CD4-positive, alpha-beta T cell treated with Interleukin-10 for 1 hour (primary cell): Measurements from ENCODE around the gene IGFBP5.

Source experiments
- DNase-seq: peaks from one replicate; pipeline ENCODE4 v3.0.0-alpha.2; 2020

The IGFBP5 gene

GRCh38 chr2:216687111-216687510, 8.2 kb downstream of the IGFBP5 start:
- no peak for DNase-seq

GRCh38 chr2:216685327-216685875, 9.9 kb downstream of the IGFBP5 start:
- DNase-seq, result no peak

GRCh38 chr2:216683846-216684245, 11.5 kb downstream of the IGFBP5 start:
- no peak for DNase-seq

- no peak for DNase-seq
These were observed 13.7 kb downstream of the IGFBP5 start for GRCh38 chr2:216681683-216682082.

GRCh38 chr2:216680951-216681629, 14.3 kb downstream of the IGFBP5 start:
- DNase-seq, result no peak

GRCh38 chr2:216679658-216680024, 15.7 kb downstream of the IGFBP5 start:
- DNase-seq, result no peak

- DNase-seq, result no peak
These were observed 16.3 kb downstream of the IGFBP5 start for GRCh38 chr2:216678813-216679657.

GRCh38 chr2:216678098-216678465, 17.3 kb downstream of the IGFBP5 start:
- DNase-seq, result no peak

- no peak for DNase-seq
These were observed 17.8 kb downstream of the IGFBP5 start for GRCh38 chr2:216677439-216678097.

- DNase-seq, result no peak
These were observed 18.7 kb downstream of the IGFBP5 start for GRCh38 chr2:216676630-216677029.

GRCh38 chr2:216674376-216674775, 21.0 kb downstream of the IGFBP5 start:
- DNase-seq, result no peak

- DNase-seq, result no peak
These were observed 21.7 kb downstream of the IGFBP5 start for GRCh38 chr2:216673609-216674008.

GRCh38 chr2:216673021-216673420, 22.3 kb downstream of the IGFBP5 start:
- no peak for DNase-seq

- no peak for DNase-seq
These were observed 22.9 kb downstream of the IGFBP5 start for GRCh38 chr2:216672466-216672865.

GRCh38 chr2:216671791-216672343, 23.5 kb downstream of the IGFBP5 start:
- no peak for DNase-seq

GRCh38 chr2:216671081-216671411, 24.3 kb downstream of the IGFBP5 start:
- no peak for DNase-seq

- DNase-seq, result no peak
These were observed 24.9 kb downstream of the IGFBP5 start for GRCh38 chr2:216670266-216671080.

GRCh38 chr2:216666461-216667233, 28.7 kb downstream of the IGFBP5 start:
- DNase-seq, result peak; percentile 70

GRCh38 chr2:216665717-216666116, 29.6 kb downstream of the IGFBP5 start:
- DNase-seq, result no peak

- no peak for DNase-seq
These were observed 30.1 kb downstream of the IGFBP5 start for GRCh38 chr2:216665242-216665641.

GRCh38 chr2:216664593-216665034, 30.7 kb downstream of the IGFBP5 start:
- no peak for DNase-seq

GRCh38 chr2:216663846-216664245, 31.5 kb downstream of the IGFBP5 start:
- no peak for DNase-seq
